Measurements from ENCODE around the gene RFTN1.
A peak's percentile ranks its signal among the peaks of the same experiment; 100 is the strongest.

Gene RFTN1

DNA sequence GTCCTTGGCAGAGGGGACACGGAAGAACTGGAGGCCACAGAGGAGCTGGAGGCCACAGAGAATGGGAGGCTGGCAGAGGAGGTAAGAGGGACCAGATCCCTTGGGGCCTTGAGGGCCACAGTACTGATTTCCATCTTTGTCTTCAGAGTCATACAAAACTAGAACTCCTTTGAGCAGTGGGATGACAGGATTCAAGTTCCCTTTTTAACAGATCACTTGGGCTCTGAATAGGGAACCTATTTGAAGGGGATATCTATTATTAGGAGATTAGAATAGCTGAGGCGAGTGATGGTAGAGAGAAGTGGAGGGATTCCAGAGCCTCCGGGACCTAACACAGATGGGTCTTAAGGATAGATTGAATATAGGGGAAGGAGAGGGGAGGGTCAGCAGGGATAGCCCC is 192.8 kb downstream of the RFTN1 start:
- Histone ChIP-seq H3K4me3 (ENCODE audit: low read length, poor library complexity, severe bottlenecking) (no peak overlapping the region), H3K27me3 (ENCODE audit: insufficient read depth, low read length, poor library complexity, severe bottlenecking) (no peaks in the 10 kb centered on the region), H3K9ac (ENCODE audit: low read depth, low read length, poor library complexity, severe bottlenecking) (no peak overlapping the region), H3K36me3 (ENCODE audit: insufficient read depth, low read length) (peaks cover 99% of the 10 kb centered on the region; the same call in 1 of the 2 replicates), H3K4me2 (ENCODE audit: low read depth, low read length, poor library complexity, severe bottlenecking) (no peak overlapping the region), H3K4me1 (ENCODE audit: insufficient read depth, low read length, poor library complexity, severe bottlenecking) (peaks cover 7% of the 10 kb centered on the region), H3K9me3 (ENCODE audit: insufficient read depth, low read depth, low read length) (no peaks in the 10 kb centered on the region), H2AFZ (ENCODE audit: low read length) (no peak overlapping the region), H4K20me1 (ENCODE audit: insufficient read depth, low read length, poor library complexity, severe bottlenecking) (no peaks in the 10 kb centered on the region), H3K79me2 (ENCODE audit: insufficient read depth, low read length) (no peaks in the 10 kb centered on the region; the same call in 1 of the 2 replicates), H3K9me2 (replicated peaks; ENCODE audit: low read depth, low read length) (no peaks in the 10 kb centered on the region), H3F3A (ENCODE audit: low read depth) (no peaks in the 10 kb centered on the region)
- TF ChIP-seq, protein P1, sequence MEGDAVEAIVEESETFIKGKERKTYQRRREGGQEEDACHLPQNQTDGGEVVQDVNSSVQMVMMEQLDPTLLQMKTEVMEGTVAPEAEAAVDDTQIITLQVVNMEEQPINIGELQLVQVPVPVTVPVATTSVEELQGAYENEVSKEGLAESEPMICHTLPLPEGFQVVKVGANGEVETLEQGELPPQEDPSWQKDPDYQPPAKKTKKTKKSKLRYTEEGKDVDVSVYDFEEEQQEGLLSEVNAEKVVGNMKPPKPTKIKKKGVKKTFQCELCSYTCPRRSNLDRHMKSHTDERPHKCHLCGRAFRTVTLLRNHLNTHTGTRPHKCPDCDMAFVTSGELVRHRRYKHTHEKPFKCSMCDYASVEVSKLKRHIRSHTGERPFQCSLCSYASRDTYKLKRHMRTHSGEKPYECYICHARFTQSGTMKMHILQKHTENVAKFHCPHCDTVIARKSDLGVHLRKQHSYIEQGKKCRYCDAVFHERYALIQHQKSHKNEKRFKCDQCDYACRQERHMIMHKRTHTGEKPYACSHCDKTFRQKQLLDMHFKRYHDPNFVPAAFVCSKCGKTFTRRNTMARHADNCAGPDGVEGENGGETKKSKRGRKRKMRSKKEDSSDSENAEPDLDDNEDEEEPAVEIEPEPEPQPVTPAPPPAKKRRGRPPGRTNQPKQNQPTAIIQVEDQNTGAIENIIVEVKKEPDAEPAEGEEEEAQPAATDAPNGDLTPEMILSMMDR (conservative IDR thresholded peaks at IDR 0.05; ENCODE audit: low read length): no peak
- TF ChIP-seq EZH2phosphoT487 (IDR thresholded peaks at IDR 0.05; ENCODE audit: borderline replicate concordance): no peak

DNA sequence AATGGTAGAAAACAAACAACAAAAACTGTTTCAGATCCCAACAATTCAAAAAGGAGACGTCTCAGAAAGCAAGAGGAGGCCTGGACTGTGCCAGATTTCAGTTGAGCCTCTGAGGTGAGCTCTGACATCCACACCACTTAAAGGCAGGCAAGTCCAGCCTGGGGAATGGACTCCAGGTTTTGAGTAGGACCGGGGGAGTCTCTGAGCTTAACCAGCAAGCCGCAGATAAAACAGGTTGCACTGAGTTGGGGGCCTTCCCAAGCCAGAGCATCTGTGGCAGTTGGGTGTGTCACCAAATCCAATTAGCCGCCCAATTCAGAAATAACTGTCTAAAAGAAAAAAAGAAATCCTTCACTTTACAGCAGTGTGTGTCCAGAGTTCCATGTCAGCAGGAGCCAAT is 193.8 kb downstream of the RFTN1 start:
- H3K4me1 ChIP-seq (ENCODE audit: insufficient read depth, low read length, poor library complexity, severe bottlenecking): peaks cover 8% of the 10 kb centered on the region
- H2AFZ ChIP-seq (ENCODE audit: low read length): no peak overlapping the region
- H3K9ac ChIP-seq (ENCODE audit: low read depth, low read length, poor library complexity, severe bottlenecking): no peak overlapping the region
- H3K4me3 ChIP-seq (ENCODE audit: low read length, poor library complexity, severe bottlenecking): no peak overlapping the region
- no peak overlapping the region for H3K4me2 ChIP-seq (ENCODE audit: low read depth, low read length, poor library complexity, severe bottlenecking)
- H3K36me3 ChIP-seq (ENCODE audit: insufficient read depth, low read length): peaks cover 95% of the 10 kb centered on the region; the same call in 1 of the 2 replicates
- no peaks in the 10 kb centered on the region for H3F3A ChIP-seq (ENCODE audit: low read depth)
- no peaks in the 10 kb centered on the region for H3K9me2 ChIP-seq (replicated peaks; ENCODE audit: low read depth, low read length)
- TF ChIP-seq, protein P1 (conservative IDR thresholded peaks at IDR 0.05; ENCODE audit: low read length): no peak
- no peak for TF ChIP-seq EZH2phosphoT487 (IDR thresholded peaks at IDR 0.05; ENCODE audit: borderline replicate concordance)
- H3K9me3 ChIP-seq (ENCODE audit: insufficient read depth, low read depth, low read length): no peaks in the 10 kb centered on the region
- H3K79me2 ChIP-seq (ENCODE audit: insufficient read depth, low read length): no peaks in the 10 kb centered on the region; the same call in 1 of the 2 replicates
- no peaks in the 10 kb centered on the region for H3K27me3 ChIP-seq (ENCODE audit: insufficient read depth, low read length, poor library complexity, severe bottlenecking)
- H4K20me1 ChIP-seq (ENCODE audit: insufficient read depth, low read length, poor library complexity, severe bottlenecking): no peaks in the 10 kb centered on the region

DNA sequence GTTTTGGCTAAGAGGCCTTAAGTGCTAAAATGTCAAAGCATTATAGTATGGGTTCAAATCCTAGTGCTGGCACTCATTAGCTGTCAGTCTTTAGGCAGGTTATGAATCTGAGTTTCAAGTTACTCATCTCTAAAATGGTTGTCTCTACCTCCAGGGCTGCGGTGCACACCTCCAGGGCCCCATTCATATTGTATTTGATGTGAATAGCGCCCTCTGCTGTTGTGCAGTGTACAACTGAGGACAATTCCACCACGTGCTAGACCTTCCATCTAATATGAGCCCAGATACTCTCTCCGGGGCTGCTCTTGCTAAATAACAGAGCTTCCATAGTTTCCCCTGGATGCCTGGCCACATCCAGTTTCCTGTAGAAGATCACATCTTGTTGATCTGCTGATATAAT is 194.2 kb downstream of the RFTN1 start:
- Histone ChIP-seq H3K27me3 (ENCODE audit: insufficient read depth, low read length, poor library complexity, severe bottlenecking) (no peaks in the 10 kb centered on the region), H3K4me3 (ENCODE audit: low read length, poor library complexity, severe bottlenecking) (no peak overlapping the region), H4K20me1 (ENCODE audit: insufficient read depth, low read length, poor library complexity, severe bottlenecking) (no peaks in the 10 kb centered on the region), H3K4me1 (ENCODE audit: insufficient read depth, low read length, poor library complexity, severe bottlenecking) (peaks cover 12% of the 10 kb centered on the region), H3K79me2 (ENCODE audit: insufficient read depth, low read length) (no peaks in the 10 kb centered on the region; the same call in 1 of the 2 replicates), H3K9ac (ENCODE audit: low read depth, low read length, poor library complexity, severe bottlenecking) (no peak overlapping the region), H3K36me3 (ENCODE audit: insufficient read depth, low read length) (peaks cover 91% of the 10 kb centered on the region; the same call in 1 of the 2 replicates), H3K9me3 (ENCODE audit: insufficient read depth, low read depth, low read length) (no peaks in the 10 kb centered on the region), H3F3A (ENCODE audit: low read depth) (no peaks in the 10 kb centered on the region), H2AFZ (ENCODE audit: low read length) (no peak overlapping the region), H3K4me2 (ENCODE audit: low read depth, low read length, poor library complexity, severe bottlenecking) (no peak overlapping the region), H3K9me2 (replicated peaks; ENCODE audit: low read depth, low read length) (no peaks in the 10 kb centered on the region)
- TF ChIP-seq EZH2phosphoT487 (IDR thresholded peaks at IDR 0.05; ENCODE audit: borderline replicate concordance): no peak
- TF ChIP-seq, protein P1 (conservative IDR thresholded peaks at IDR 0.05; ENCODE audit: low read length): peak; percentile 87

Data from Loucy (cell line).